Measurements from ENCODE around the gene P2RY8.
"Not testable (repeated sequence)": the region's sequence is repeated elsewhere in the genome, so short reads cannot be mapped to it uniquely, and the experiment has no call there.

The P2RY8 gene

GRCh38 chrX:1434871-1435240 lies 102.1 kb downstream of the P2RY8 start:
- H3K4me3 ChIP-seq (ENCODE audit: low read depth, low read length) = no peak overlapping the region
- TF ChIP-seq CTCF (IDR thresholded peaks at IDR 0.05; ENCODE audit: control insufficient read depth, extremely low read depth, insufficient read depth) = no peak
- DNase-seq (ENCODE audit: low read depth) = no peak

GRCh38 chrX:1433646-1434357 lies 103.2 kb downstream of the P2RY8 start:
- H3K4me3 ChIP-seq (ENCODE audit: low read depth, low read length) = no peak overlapping the region
- no peak for DNase-seq (ENCODE audit: low read depth)
- no peak for TF ChIP-seq CTCF (IDR thresholded peaks at IDR 0.05; ENCODE audit: control insufficient read depth, extremely low read depth, insufficient read depth)

GRCh38 chrX:1430451-1430850 lies 106.5 kb downstream of the P2RY8 start:
- no peak for DNase-seq (ENCODE audit: low read depth)
- no peak overlapping the region for H3K4me3 ChIP-seq (ENCODE audit: low read depth, low read length)
- no peak for TF ChIP-seq CTCF (IDR thresholded peaks at IDR 0.05; ENCODE audit: control insufficient read depth, extremely low read depth, insufficient read depth)

- H3K4me3 ChIP-seq (ENCODE audit: low read depth, low read length) = no peak overlapping the region
- DNase-seq (ENCODE audit: low read depth) = no peak
- no peak for TF ChIP-seq CTCF (IDR thresholded peaks at IDR 0.05; ENCODE audit: control insufficient read depth, extremely low read depth, insufficient read depth)
These were observed 109.2 kb downstream of the P2RY8 start for GRCh38 chrX:1427756-1428155.

GRCh38 chrX:1426321-1426720 lies 110.7 kb downstream of the P2RY8 start:
- DNase-seq (ENCODE audit: low read depth); H3K4me3 ChIP-seq (ENCODE audit: low read depth, low read length): not testable (repeated sequence)

GRCh38 chrX:1425381-1425780 lies 111.6 kb downstream of the P2RY8 start:
- no peak for DNase-seq (ENCODE audit: low read depth)
- H3K4me3 ChIP-seq (ENCODE audit: low read depth, low read length) = no peak overlapping the region
- TF ChIP-seq CTCF (IDR thresholded peaks at IDR 0.05; ENCODE audit: control insufficient read depth, extremely low read depth, insufficient read depth) = no peak

GRCh38 chrX:1424147-1424851 lies 112.7 kb downstream of the P2RY8 start:
- no peak for DNase-seq (ENCODE audit: low read depth)
- TF ChIP-seq CTCF (IDR thresholded peaks at IDR 0.05; ENCODE audit: control insufficient read depth, extremely low read depth, insufficient read depth) = no peak
- H3K4me3 ChIP-seq (ENCODE audit: low read depth, low read length) = no peak overlapping the region
